Measurements from ENCODE around the gene KCNJ3.

The KCNJ3 gene

GRCh38 chr2:154704991-154705390 lies 6.5 kb downstream of the KCNJ3 start:
- no peak for TF ChIP-seq CTCF (IDR thresholded peaks at IDR 0.05)
- Histone ChIP-seq H3K4me3 (no peak overlapping the region), H3K27ac (no peak overlapping the region)
- no peak for DNase-seq (ENCODE audit: low spot score)

GRCh38 chr2:154706660-154707059 lies 8.2 kb downstream of the KCNJ3 start:
- no peak for TF ChIP-seq CTCF (IDR thresholded peaks at IDR 0.05)
- Histone ChIP-seq H3K4me3 (no peak overlapping the region), H3K27ac (no peak overlapping the region)
- no peak for DNase-seq (ENCODE audit: low spot score)

- no peak for TF ChIP-seq CTCF (IDR thresholded peaks at IDR 0.05)
- H3K27ac ChIP-seq = no peak overlapping the region
- no peak for DNase-seq (ENCODE audit: low spot score)
- H3K4me3 ChIP-seq = no peak overlapping the region
These were observed 9.6 kb downstream of the KCNJ3 start for GRCh38 chr2:154707994-154708575.

- TF ChIP-seq CTCF (IDR thresholded peaks at IDR 0.05) = no peak
- H3K4me3 ChIP-seq = no peak overlapping the region
- no peak for DNase-seq (ENCODE audit: low spot score)
- H3K27ac ChIP-seq = no peak overlapping the region
These were observed 10.7 kb downstream of the KCNJ3 start for GRCh38 chr2:154709215-154709614.

GRCh38 chr2:154710078-154710477 lies 11.6 kb downstream of the KCNJ3 start:
- DNase-seq (ENCODE audit: low spot score) = no peak
- Histone ChIP-seq H3K27ac (no peak overlapping the region), H3K4me3 (no peak overlapping the region)
- TF ChIP-seq CTCF (IDR thresholded peaks at IDR 0.05) = no peak

GRCh38 chr2:154710685-154711084 lies 12.2 kb downstream of the KCNJ3 start:
- H3K27ac ChIP-seq = no peak overlapping the region
- TF ChIP-seq CTCF (IDR thresholded peaks at IDR 0.05) = no peak
- H3K4me3 ChIP-seq = no peak overlapping the region
- no peak for DNase-seq (ENCODE audit: low spot score)

- H3K27ac ChIP-seq = no peak overlapping the region
- no peak for TF ChIP-seq CTCF (IDR thresholded peaks at IDR 0.05)
- DNase-seq (ENCODE audit: low spot score) = no peak
- no peak overlapping the region for H3K4me3 ChIP-seq
These were observed 15.2 kb downstream of the KCNJ3 start for GRCh38 chr2:154713675-154714074.

Measured in coronary artery (tissue), 2 donors.